SK-N-SH (cell line): ENCODE measurements around the gene FALEC. TPM values are rescaled to one million over a fixed set of nuclear protein-coding genes. Genes with fewer than 3 reads are reported as not detected.
"Not testable (repeated sequence)": the region's sequence is repeated elsewhere in the genome, so short reads cannot be mapped to it uniquely, and the experiment has no call there.

Experiments
- CTCF ChIA-PET: fragments of 300-600, 350-600 bp; formaldehyde crosslinking; extraction: SDS; loops from one replicate; lab custom pipeline; 2021; lab: Yijun Ruan, JAX
- POLR2A ChIA-PET: fragments of 350-600 bp; sonication (Branson Sonifier 250); formaldehyde crosslinking; extraction: SDS; loops from one replicate; lab custom pipeline; 2020; ENCODE audit warnings: antibody characterized with exemption, inconsistent platforms; lab: Yijun Ruan, JAX
- DNase-seq: peaks from one replicate; pipeline ENCODE4 v3.0.0; 2012
- H2AFZ ChIP-seq: fragments of 200-600 bp; sonication (generic); 2 replicates; pipeline ENCODE4 v1.8.1; 2016; ENCODE audit warnings: antibody characterized with exemption, mild to moderate bottlenecking, low read depth
- H3F3A ChIP-seq: fragments of 200-600 bp; sonication (generic); replicated peaks from 2 replicates; pipeline ENCODE3; 2016; ENCODE audit warnings: antibody characterized with exemption, mild to moderate bottlenecking; ENCODE audit not compliant: insufficient read depth
- H3K27ac ChIP-seq, 2 experiments: fragments of 200-500 bp in 1 of 2; fragments of 200-600 bp in 1 of 2; sonication (Bioruptor generic) in 1 of 2; sonication (generic), shearing (Covaris generic) in 1 of 2; 2 replicates each; pipeline versions ENCODE4 v1.5.1 to v1.6.1; 2014 to 2016; ENCODE audit warnings: low read depth in 2 of 2, inconsistent platforms in 1 of 2, low read length in 1 of 2, mild to moderate bottlenecking in 1 of 2, mixed read lengths in 1 of 2
- H3K27me3 ChIP-seq: fragments of 200-600 bp; sonication (generic), shearing (Covaris generic); 2 replicates; pipeline ENCODE4 v1.6.1; 2016; ENCODE audit warnings: mixed run types; ENCODE audit not compliant: insufficient read depth
- H3K36me3 ChIP-seq, 2 experiments: fragments of 200-500 bp in 1 of 2; fragments of 200-600 bp in 1 of 2; sonication (Bioruptor generic) in 1 of 2; sonication (generic) in 1 of 2; replicated peaks in 1 of 2; 2 replicates each; pipeline versions ENCODE3 to v1.5.1; 2014 to 2016; ENCODE audit warnings: low read length in 1 of 2, mild to moderate bottlenecking in 1 of 2; ENCODE audit not compliant: insufficient read depth in 2 of 2, control insufficient read depth in 1 of 2
- H3K4me1 ChIP-seq, 2 experiments: fragments of 200-500 bp in 1 of 2; fragments of 200-600 bp in 1 of 2; sonication (Bioruptor generic) in 1 of 2; sonication (generic), shearing (Covaris generic) in 1 of 2; 2 replicates each; pipeline versions ENCODE4 v1.5.1 to v1.6.1; 2014 to 2016; ENCODE audit warnings: low read depth in 1 of 2, low read length in 1 of 2, mixed run types in 1 of 2; ENCODE audit not compliant: insufficient read depth in 2 of 2, control insufficient read depth in 1 of 2
- H3K4me2 ChIP-seq: fragments of 200-600 bp; sonication (generic), shearing (Covaris generic); 2 replicates; pipeline ENCODE4 v1.6.1; 2017; ENCODE audit warnings: mixed run types
- H3K4me3 ChIP-seq, 2 experiments: fragments of 200-500 bp in 1 of 2; fragments of 200-600 bp in 1 of 2; sonication (Bioruptor generic) in 1 of 2; sonication (generic), shearing (Covaris generic) in 1 of 2; 2 replicates each; pipeline versions ENCODE4 v1.5.1 to v1.8.1; 2014 to 2016; ENCODE audit warnings: low read depth in 2 of 2, inconsistent platforms in 1 of 2, low read length in 1 of 2, mild to moderate bottlenecking in 1 of 2, mixed read lengths in 1 of 2, moderate library complexity in 1 of 2
- H3K79me2 ChIP-seq: fragments of 200-600 bp; sonication (generic); 2 replicates; pipeline ENCODE4 v1.8.1; 2017; ENCODE audit warnings: mild to moderate bottlenecking; ENCODE audit not compliant: insufficient read depth
- H3K9ac ChIP-seq: fragments of 200-600 bp; sonication (generic); 2 replicates; pipeline ENCODE4 v1.6.1; 2017; ENCODE audit warnings: mixed run types
- H3K9me2 ChIP-seq: fragments of 200-600 bp; sonication (generic); 2 replicates; pipeline ENCODE4 v1.6.1; 2017; ENCODE audit warnings: mixed run types
- H3K9me3 ChIP-seq: fragments of 200-600 bp; sonication (generic); 2 replicates; pipeline ENCODE4 v1.6.1; 2017; ENCODE audit warnings: mixed run types, mild to moderate bottlenecking, moderate library complexity
- H4K20me1 ChIP-seq: fragments of 200-600 bp; sonication (generic); 2 replicates; pipeline ENCODE4 v1.6.1; 2017; ENCODE audit warnings: mild to moderate bottlenecking, mixed run types; ENCODE audit not compliant: insufficient read depth
- EP300 ChIP-seq, 2 experiments: IDR thresholded peaks; 2 replicates each; pipeline versions ENCODE4 v1.4.0 to v1.6.1; 2012; ENCODE audit warnings: borderline replicate concordance in 1 of 2, low read depth in 1 of 2, low read length in 1 of 2
- FOXJ3 ChIP-seq: sonication (generic); formaldehyde crosslinking; IDR thresholded peaks from 2 replicates; pipeline ENCODE4 v1.5.1; 2020; ENCODE audit warnings: mild to moderate bottlenecking, missing genetic modification reagents
- FOXM1 ChIP-seq: IDR thresholded peaks from 2 replicates; pipeline ENCODE4 v1.4.0; 2012; ENCODE audit warnings: low read depth, mild to moderate bottlenecking
- GABPA ChIP-seq: IDR thresholded peaks from 2 replicates; pipeline ENCODE4 v1.4.0; 2012; ENCODE audit warnings: low read depth, mild to moderate bottlenecking
- GATA2 ChIP-seq: sonication (generic); formaldehyde crosslinking; IDR thresholded peaks from 2 replicates; pipeline ENCODE4 v1.5.0; 2020; ENCODE audit warnings: mild to moderate bottlenecking, missing genetic modification reagents
- MAX ChIP-seq: IDR thresholded peaks from 2 replicates; pipeline ENCODE4 v1.4.0; 2012; ENCODE audit warnings: low read depth
- NRF1 ChIP-seq: IDR thresholded peaks from 2 replicates; pipeline ENCODE4 v1.6.1; 2012; ENCODE audit warnings: low read depth, mild to moderate bottlenecking, low read length
- RCOR1 ChIP-seq: fragments of 150-350 bp; IDR thresholded peaks from 2 replicates; pipeline ENCODE4 v1.6.1; 2017; ENCODE audit warnings: antibody characterized with exemption, low read length
- YY1 ChIP-seq: IDR thresholded peaks from 2 replicates; pipeline ENCODE4 v1.4.0; 2012; ENCODE audit warnings: low read depth, mild to moderate bottlenecking
- WGBS: methylation state at CpG from one replicate; pipeline ENCODE4 v1.1.6; 2017; ENCODE audit warnings: low lambda C conversion rate; 5-methylcytosine and 5-hydroxymethylcytosine counted together
- polyA plus RNA-seq, 3 experiments: library from polyadenylated mRNA; depleted of rRNA; stranded (reverse); fragments of >200 nt; gene quantifications; 2 replicates each; pipeline ENCODE4 v1.2.3, GENCODE V29; 2012
- small RNA-seq, 7 experiments: library from RNA; depleted of rRNA; stranded (forward); fragments of <200 nt; gene quantifications; one replicate each; pipeline ENCODE3, GENCODE V24; 2012
- TF ChIP-seq, protein P1 (sequence below): fragments of 200-600 bp; sonication (generic); IDR thresholded peaks from 2 replicates; pipeline ENCODE4 v1.6.1; 2017; ENCODE audit warnings: antibody characterized with exemption, mild to moderate bottlenecking, moderate library complexity

FALEC gene
- polyA plus RNA-seq, 1 of the 3 experiments (the other 2 are of a cell fraction) = 0.72 TPM

DNA sequence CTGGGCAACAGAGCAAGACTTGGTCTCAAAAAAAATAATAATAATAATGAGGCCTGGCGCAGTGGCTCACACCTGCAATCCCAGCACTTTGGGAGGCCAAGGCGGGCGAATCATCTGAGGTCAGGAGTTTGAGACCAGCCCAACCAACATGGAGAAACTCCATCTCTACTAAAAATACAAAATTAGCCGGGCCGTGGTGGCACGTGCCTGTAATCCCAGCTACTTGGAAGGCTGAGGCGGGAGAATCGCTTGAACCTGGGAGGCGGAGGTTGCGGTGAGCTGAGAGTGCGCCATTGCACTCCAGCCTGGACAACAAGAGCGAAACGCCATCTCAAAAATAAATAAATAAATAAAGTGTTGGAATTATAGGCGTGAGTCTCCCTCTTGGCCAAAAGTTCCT, 66.4 kb downstream of the FALEC start:
- H3K9me3 ChIP-seq, H3K9me2 ChIP-seq, H3K27me3 ChIP-seq, H3K4me1 ChIP-seq, POLR2A ChIA-PET, H3K4me3 ChIP-seq, H3K4me2 ChIP-seq, H2AFZ ChIP-seq, DNase-seq, H3K9ac ChIP-seq, H3K27ac ChIP-seq: not testable (repeated sequence)
- H3K79me2 ChIP-seq = peaks cover 49% of the 10 kb centered on the region
- H4K20me1 ChIP-seq = peaks cover 21% of the 10 kb centered on the region
- CTCF ChIA-PET = interaction anchor here (1.9 kb wide), 1 partner anchor 22 kb away, joined by 5 read pairs; no protein-coding TSS in a partner anchor
- H3F3A ChIP-seq = peaks cover 29% of the 10 kb centered on the region
- H3K36me3 ChIP-seq = peaks cover 15 to 21% of the 10 kb centered on the region in 2 experiments
- 95% methylated on average over 14 of the region's 14 CpGs for WGBS

DNA sequence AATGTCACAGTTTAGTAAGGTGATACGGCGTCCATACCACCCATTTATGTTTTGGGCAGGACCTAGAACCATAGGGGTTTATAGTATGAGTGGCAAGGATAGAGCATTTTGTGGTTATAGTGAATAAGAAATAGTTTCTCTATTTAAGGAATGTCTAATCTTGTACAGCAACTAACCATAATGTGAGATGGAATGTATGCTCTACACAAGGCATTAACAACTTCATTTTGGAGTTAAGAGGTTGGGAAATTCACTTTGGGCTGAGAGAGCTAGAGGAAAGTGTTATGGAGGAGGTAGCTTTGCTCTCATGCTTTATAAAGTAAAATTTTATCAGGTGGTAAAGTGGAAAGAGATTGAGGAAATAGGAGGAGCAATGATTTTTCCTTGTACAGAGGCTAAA, 66.8 kb downstream of the FALEC start:
- peaks cover 27% of the 10 kb centered on the region for H3F3A ChIP-seq
- no peaks in the 10 kb centered on the region for H3K9me3 ChIP-seq
- WGBS = 95% methylated on average over 2 of the region's 2 CpGs
- H4K20me1 ChIP-seq = peaks cover 17% of the 10 kb centered on the region
- peaks cover 11 to 17% of the 10 kb centered on the region in 2 experiments for H3K36me3 ChIP-seq
- TF ChIP-seq, protein P1, sequence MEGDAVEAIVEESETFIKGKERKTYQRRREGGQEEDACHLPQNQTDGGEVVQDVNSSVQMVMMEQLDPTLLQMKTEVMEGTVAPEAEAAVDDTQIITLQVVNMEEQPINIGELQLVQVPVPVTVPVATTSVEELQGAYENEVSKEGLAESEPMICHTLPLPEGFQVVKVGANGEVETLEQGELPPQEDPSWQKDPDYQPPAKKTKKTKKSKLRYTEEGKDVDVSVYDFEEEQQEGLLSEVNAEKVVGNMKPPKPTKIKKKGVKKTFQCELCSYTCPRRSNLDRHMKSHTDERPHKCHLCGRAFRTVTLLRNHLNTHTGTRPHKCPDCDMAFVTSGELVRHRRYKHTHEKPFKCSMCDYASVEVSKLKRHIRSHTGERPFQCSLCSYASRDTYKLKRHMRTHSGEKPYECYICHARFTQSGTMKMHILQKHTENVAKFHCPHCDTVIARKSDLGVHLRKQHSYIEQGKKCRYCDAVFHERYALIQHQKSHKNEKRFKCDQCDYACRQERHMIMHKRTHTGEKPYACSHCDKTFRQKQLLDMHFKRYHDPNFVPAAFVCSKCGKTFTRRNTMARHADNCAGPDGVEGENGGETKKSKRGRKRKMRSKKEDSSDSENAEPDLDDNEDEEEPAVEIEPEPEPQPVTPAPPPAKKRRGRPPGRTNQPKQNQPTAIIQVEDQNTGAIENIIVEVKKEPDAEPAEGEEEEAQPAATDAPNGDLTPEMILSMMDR = no peak
- TF ChIP-seq NRF1 (no peak), GABPA (no peak), FOXM1 (no peak), GATA2 (CRISPR knock-in tag) (no peak), RCOR1 (no peak), FOXJ3 (CRISPR knock-in tag) (no peak), EP300 (IDR thresholded peaks at IDR 0.05; ENCODE audit: borderline replicate concordance in 1 of 2, low read depth in 1 of 2, low read length in 1 of 2) (no peak), MAX (no peak), YY1 (no peak)
- TF ChIP-seq, all 33 proteins: peak for 0
- Histone ChIP-seq H3K27ac (no peak overlapping the region; a peak in 1 of 4 replicates), H3K27me3 (no peaks in the 10 kb centered on the region), H3K4me2 (no peak overlapping the region), H3K4me3 (no peak overlapping the region), H3K9ac (no peak overlapping the region), H3K4me1 (peaks cover 0 to 4% of the 10 kb centered on the region in 2 experiments; a peak in 1 of 4 replicates), H3K79me2 (peaks cover 45% of the 10 kb centered on the region), H3K9me2 (no peaks in the 10 kb centered on the region), H2AFZ (no peak overlapping the region)
- no peak for DNase-seq
- ChIA-PET POLR2A (no interaction called here), CTCF (interaction anchor here (1.9 kb wide), 1 partner anchor 22 kb away, joined by 5 read pairs; no protein-coding TSS in a partner anchor)

Small RNAs within 50 kb of the gene (small RNA-seq; reads per million reads assigned to genes)
- gene MIR4257 (0 reads per million in 7 experiments), gene RN7SL473P (0 to 0.11 (median 0) reads per million in 7 experiments), gene RN7SL600P (0 to 0.78 (median 0) reads per million in 7 experiments)

Other genes starting within 250 kb of the FALEC start
- gene APH1A, start 246.7 kb upstream of the FALEC start, polyA plus RNA-seq (2012; rRNA removed) = 175 and 232 TPM in 2 replicates
- 18.0 and 25.7 TPM in 2 replicates for gene C1orf54, start 243.0 kb upstream of the FALEC start, polyA plus RNA-seq (2012; rRNA removed)
- 3.2 and 4.4 TPM in 2 replicates for gene CIART, start 233.2 kb upstream of the FALEC start, polyA plus RNA-seq (2012; rRNA removed)
- gene MRPS21, start 221.9 kb upstream of the FALEC start, polyA plus RNA-seq (2012; rRNA removed) = 136 and 173 TPM in 2 replicates
- gene PRPF3, start 194.2 kb upstream of the FALEC start, polyA plus RNA-seq (2012; rRNA removed) = 27.2 and 38.2 TPM in 2 replicates
- gene RPRD2, start 151.6 kb upstream of the FALEC start, polyA plus RNA-seq (2012; rRNA removed) = 9.2 and 10.3 TPM in 2 replicates
- 22.2 and 22.7 TPM in 2 replicates for gene TARS2, start 28.3 kb upstream of the FALEC start, polyA plus RNA-seq (2012; rRNA removed)
- 20.2 and 32.3 TPM in 2 replicates for gene ECM1, start 7.6 kb upstream of the FALEC start, polyA plus RNA-seq (2012; rRNA removed)
- 2.4 and 3.4 TPM in 2 replicates for gene ADAMTSL4, start 33.7 kb downstream of the FALEC start, polyA plus RNA-seq (2012; rRNA removed)
- gene MCL1, start 63.9 kb downstream of the FALEC start, polyA plus RNA-seq (2012; rRNA removed) = 110 and 131 TPM in 2 replicates
- gene ENSA, start 113.9 kb downstream of the FALEC start, polyA plus RNA-seq (2012; rRNA removed) = 47.4 and 56.3 TPM in 2 replicates
- gene GOLPH3L, start 181.4 kb downstream of the FALEC start, polyA plus RNA-seq (2012; rRNA removed) = 7.8 and 8.1 TPM in 2 replicates
- gene HORMAD1, start 205.1 kb downstream of the FALEC start, polyA plus RNA-seq (2012; rRNA removed) = not detected in 2 replicates